WTC11 (cell line): ENCODE results near the gene ELMO1. TPM values are rescaled to one million over a fixed set of nuclear protein-coding genes. Genes with fewer than 3 reads are reported as not detected.

Experiments used
- ATAC-seq: fragments of 200-7000 bp; cut with Tn5 transposase; 2 replicates; pipeline ENCODE4 v1.10.0; 2021; ENCODE audit warnings: mild to moderate bottlenecking, moderate library complexity
- CTCF ChIA-PET: fragments of 300-600 bp; sonication (Branson Sonifier 250); formaldehyde crosslinking; loops from one replicate; lab custom pipeline; 2021; ENCODE audit warnings: antibody characterized with exemption; lab: Charles Lee
- POLR2A ChIA-PET: fragments of 350-600 bp; sonication (Branson Sonifier 250); formaldehyde crosslinking; loops from one replicate; lab custom pipeline; 2021; ENCODE audit warnings: antibody characterized with exemption; lab: Charles Lee
- DNase-seq: peaks from one replicate; pipeline ENCODE4 v3.0.0; 2021; ENCODE audit warnings: low spot score
- H3K27ac Mint-ChIP-seq: 2 replicates; pipeline ENCODE4 v1.8.0; 2021; ENCODE audit warnings: mixed read lengths
- H3K27me3 Mint-ChIP-seq: 2 replicates; pipeline ENCODE4 v1.8.0; 2021; ENCODE audit warnings: low read depth, mild to moderate bottlenecking, moderate library complexity, mixed read lengths
- H3K36me3 Mint-ChIP-seq: 2 replicates; pipeline ENCODE4 v1.8.0; 2021; ENCODE audit warnings: mixed read lengths
- H3K4me1 Mint-ChIP-seq: 2 replicates; pipeline ENCODE4 v1.8.0; 2022; ENCODE audit warnings: mixed read lengths
- H3K4me3 Mint-ChIP-seq: 2 replicates; pipeline ENCODE4 v1.8.0; 2021; ENCODE audit warnings: mild to moderate bottlenecking, moderate library complexity, mixed read lengths
- H3K9me3 Mint-ChIP-seq: 2 replicates; pipeline ENCODE4 v1.8.0; 2021; ENCODE audit warnings: mixed read lengths
- AR ChIP-seq: fragments of 250-450 bp; sonication (Bioruptor Pico); IDR thresholded peaks from 2 replicates; pipeline ENCODE4 v1.9.0; 2021; ENCODE audit warnings: mild to moderate bottlenecking
- ATF1 ChIP-seq: sonication (generic); formaldehyde crosslinking; IDR thresholded peaks from 2 replicates; pipeline ENCODE4 v1.8.1; 2023; ENCODE audit warnings: mild to moderate bottlenecking, moderate library complexity, missing genetic modification reagents
- CDX4 ChIP-seq: fragments of 250-450 bp; sonication (Bioruptor Pico); IDR thresholded peaks from 2 replicates; pipeline ENCODE4 v1.9.0; 2021; ENCODE audit warnings: moderate library complexity, mild to moderate bottlenecking, inconsistent platforms, borderline replicate concordance
- E2F5 ChIP-seq: sonication (generic); formaldehyde crosslinking; IDR thresholded peaks from 2 replicates; pipeline ENCODE4 v1.8.1; 2022; ENCODE audit warnings: mild to moderate bottlenecking, moderate library complexity, missing genetic modification reagents
- ELF4 ChIP-seq: sonication (generic); formaldehyde crosslinking; IDR thresholded peaks from 2 replicates; pipeline ENCODE4 v1.8.1; 2022; ENCODE audit warnings: low read depth, mild to moderate bottlenecking, moderate library complexity, missing genetic modification reagents
- FOXJ3 ChIP-seq: sonication (generic); formaldehyde crosslinking; IDR thresholded peaks from 2 replicates; pipeline ENCODE4 v1.9.0; 2021; ENCODE audit warnings: missing genetic modification reagents, mild to moderate bottlenecking, borderline replicate concordance
- MXD4 ChIP-seq: fragments of 250-450 bp; sonication (Bioruptor Pico); IDR thresholded peaks from 2 replicates; pipeline ENCODE4 v1.8.0; 2021; ENCODE audit warnings: mild to moderate bottlenecking, moderate library complexity, borderline replicate concordance
- NFYB ChIP-seq: sonication (generic); formaldehyde crosslinking; conservative IDR thresholded peaks from 2 replicates; pipeline ENCODE4 v1.8.0; 2022; ENCODE audit warnings: low read depth, missing genetic modification reagents
- NR2C2 ChIP-seq: sonication (generic); formaldehyde crosslinking; IDR thresholded peaks from 2 replicates; pipeline ENCODE4 v1.8.0; 2022; ENCODE audit warnings: mild to moderate bottlenecking, missing genetic modification reagents
- SMAD3 ChIP-seq: sonication (generic); formaldehyde crosslinking; IDR thresholded peaks from 2 replicates; pipeline ENCODE4 v1.8.0; 2022; ENCODE audit warnings: missing genetic modification reagents, mild to moderate bottlenecking, borderline replicate concordance
- SMAD4 ChIP-seq: sonication (generic); formaldehyde crosslinking; IDR thresholded peaks from 2 replicates; pipeline ENCODE4 v1.8.0; 2022; ENCODE audit warnings: mild to moderate bottlenecking, missing genetic modification reagents
- TEAD4 ChIP-seq: sonication (generic); formaldehyde crosslinking; IDR thresholded peaks from 2 replicates; pipeline ENCODE4 v1.8.0; 2022; ENCODE audit warnings: mild to moderate bottlenecking, missing genetic modification reagents
- ZNF263 ChIP-seq: sonication (generic); formaldehyde crosslinking; IDR thresholded peaks from 2 replicates; pipeline ENCODE4 v1.8.1; 2022; ENCODE audit warnings: low read depth, mild to moderate bottlenecking, moderate library complexity, missing genetic modification reagents
- ZNF317 ChIP-seq: sonication (generic); formaldehyde crosslinking; IDR thresholded peaks from 2 replicates; pipeline ENCODE4 v1.8.1; 2023; ENCODE audit warnings: low read depth, mild to moderate bottlenecking, moderate library complexity, missing genetic modification reagents, borderline replicate concordance
- ZNF512 ChIP-seq: sonication (generic); formaldehyde crosslinking; IDR thresholded peaks from 2 replicates; pipeline ENCODE4 v1.8.1; 2022; ENCODE audit warnings: missing genetic modification reagents, borderline replicate concordance
- total RNA-seq: library from RNA; stranded (reverse); gene quantifications from 3 replicates; pipeline ENCODE4 v1.2.3, GENCODE V29; 2021
- TF ChIP-seq, protein P1 (sequence below): sonication (generic); formaldehyde crosslinking; IDR thresholded peaks from 2 replicates; pipeline ENCODE4 v1.8.0; 2022; ENCODE audit warnings: mild to moderate bottlenecking, missing genetic modification reagents
- TF ChIP-seq, protein P2 (sequence below): sonication (generic); formaldehyde crosslinking; IDR thresholded peaks from 2 replicates; pipeline ENCODE4 v1.8.0; 2022; ENCODE audit warnings: mild to moderate bottlenecking, missing genetic modification reagents
- TF ChIP-seq, protein P3 (sequence below): sonication (generic); formaldehyde crosslinking; IDR thresholded peaks from 2 replicates; pipeline ENCODE4 v1.8.0; 2022; ENCODE audit warnings: mild to moderate bottlenecking, missing genetic modification reagents
- TF ChIP-seq, protein P4 (sequence below): sonication (generic); formaldehyde crosslinking; IDR thresholded peaks from 2 replicates; pipeline ENCODE4 v1.8.1; 2022; ENCODE audit warnings: low read depth, mild to moderate bottlenecking, moderate library complexity, missing genetic modification reagents, borderline replicate concordance
- TF ChIP-seq, protein P5 (sequence below): sonication (generic); formaldehyde crosslinking; IDR thresholded peaks from 2 replicates; pipeline ENCODE4 v1.8.0; 2023; ENCODE audit warnings: missing genetic modification reagents
- TF ChIP-seq, protein P6 (sequence below): fragments of 250-450 bp; sonication (Bioruptor Pico); IDR thresholded peaks from 2 replicates; pipeline ENCODE4 v2.1.2; 2022; ENCODE audit warnings: mild to moderate bottlenecking, moderate library complexity

Gene ELMO1
- total RNA-seq, 1 experiment from 2014 or later = 19.4 TPM

GRCh38 chr7:37196676-37197075, 252.0 kb downstream of the ELMO1 start:
- no peak for DNase-seq
- Mint-ChIP-seq H3K9me3 (no peaks in the 10 kb centered on the region), H3K4me1 (peaks cover 7% of the 10 kb centered on the region), H3K27ac (no peak overlapping the region)
- TF ChIP-seq ZNF512 (CRISPR knock-in tag) (no peak), E2F5 (CRISPR knock-in tag) (no peak), TEAD4 (CRISPR knock-in tag) (no peak)
- TF ChIP-seq, protein P1, sequence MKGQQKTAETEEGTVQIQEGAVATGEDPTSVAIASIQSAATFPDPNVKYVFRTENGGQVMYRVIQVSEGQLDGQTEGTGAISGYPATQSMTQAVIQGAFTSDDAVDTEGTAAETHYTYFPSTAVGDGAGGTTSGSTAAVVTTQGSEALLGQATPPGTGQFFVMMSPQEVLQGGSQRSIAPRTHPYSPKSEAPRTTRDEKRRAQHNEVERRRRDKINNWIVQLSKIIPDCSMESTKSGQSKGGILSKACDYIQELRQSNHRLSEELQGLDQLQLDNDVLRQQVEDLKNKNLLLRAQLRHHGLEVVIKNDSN (CRISPR knock-in tag) = no peak
- TF ChIP-seq, all 79 proteins: peak for 0
- no peaks in the 10 kb centered on the region for H3K36me3 Mint-ChIP-seq
- no peak for ATAC-seq
- H3K4me3 Mint-ChIP-seq = no peak overlapping the region
- no peaks in the 10 kb centered on the region for H3K27me3 Mint-ChIP-seq
- ChIA-PET CTCF (interaction anchor here (1.1 kb wide), 1 partner anchor 755 kb away, joined by 3 read pairs; no protein-coding TSS in a partner anchor), POLR2A (no interaction called here)

GRCh38 chr7:37195388-37195787, 253.3 kb downstream of the ELMO1 start:
- ChIA-PET CTCF (interaction anchor here (3.2 kb wide), 1 partner anchor 13 kb away, joined by 13 read pairs; no protein-coding TSS in a partner anchor), POLR2A (interaction anchor here (0.6 kb wide), 1 partner anchor 200 kb away, joined by 3 read pairs; no protein-coding TSS in a partner anchor)
- Mint-ChIP-seq H3K9me3 (no peaks in the 10 kb centered on the region), H3K4me1 (peaks cover 7% of the 10 kb centered on the region), H3K27me3 (no peaks in the 10 kb centered on the region), H3K36me3 (no peaks in the 10 kb centered on the region), H3K27ac (no peak overlapping the region), H3K4me3 (no peak overlapping the region)
- TF ChIP-seq, protein P2, sequence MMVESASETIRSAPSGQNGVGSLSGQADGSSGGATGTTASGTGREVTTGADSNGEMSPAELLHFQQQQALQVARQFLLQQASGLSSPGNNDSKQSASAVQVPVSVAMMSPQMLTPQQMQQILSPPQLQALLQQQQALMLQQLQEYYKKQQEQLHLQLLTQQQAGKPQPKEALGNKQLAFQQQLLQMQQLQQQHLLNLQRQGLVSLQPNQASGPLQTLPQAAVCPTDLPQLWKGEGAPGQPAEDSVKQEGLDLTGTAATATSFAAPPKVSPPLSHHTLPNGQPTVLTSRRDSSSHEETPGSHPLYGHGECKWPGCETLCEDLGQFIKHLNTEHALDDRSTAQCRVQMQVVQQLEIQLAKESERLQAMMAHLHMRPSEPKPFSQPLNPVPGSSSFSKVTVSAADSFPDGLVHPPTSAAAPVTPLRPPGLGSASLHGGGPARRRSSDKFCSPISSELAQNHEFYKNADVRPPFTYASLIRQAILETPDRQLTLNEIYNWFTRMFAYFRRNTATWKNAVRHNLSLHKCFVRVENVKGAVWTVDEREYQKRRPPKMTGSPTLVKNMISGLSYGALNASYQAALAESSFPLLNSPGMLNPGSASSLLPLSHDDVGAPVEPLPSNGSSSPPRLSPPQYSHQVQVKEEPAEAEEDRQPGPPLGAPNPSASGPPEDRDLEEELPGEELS (CRISPR knock-in tag) = no peak
- TF ChIP-seq, protein P3, sequence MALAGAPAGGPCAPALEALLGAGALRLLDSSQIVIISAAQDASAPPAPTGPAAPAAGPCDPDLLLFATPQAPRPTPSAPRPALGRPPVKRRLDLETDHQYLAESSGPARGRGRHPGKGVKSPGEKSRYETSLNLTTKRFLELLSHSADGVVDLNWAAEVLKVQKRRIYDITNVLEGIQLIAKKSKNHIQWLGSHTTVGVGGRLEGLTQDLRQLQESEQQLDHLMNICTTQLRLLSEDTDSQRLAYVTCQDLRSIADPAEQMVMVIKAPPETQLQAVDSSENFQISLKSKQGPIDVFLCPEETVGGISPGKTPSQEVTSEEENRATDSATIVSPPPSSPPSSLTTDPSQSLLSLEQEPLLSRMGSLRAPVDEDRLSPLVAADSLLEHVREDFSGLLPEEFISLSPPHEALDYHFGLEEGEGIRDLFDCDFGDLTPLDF (CRISPR knock-in tag) = no peak
- TF ChIP-seq CDX4 (no peak), ELF4 (CRISPR knock-in tag) (no peak), NFYB (CRISPR knock-in tag) (no peak), ZNF263 (no peak), AR (CRISPR knock-in tag) (no peak), NR2C2 (CRISPR knock-in tag) (no peak), SMAD4 (no peak), ATF1 (CRISPR knock-in tag) (no peak), SMAD3 (no peak), ZNF317 (no peak), MXD4 (CRISPR knock-in tag) (no peak), FOXJ3 (CRISPR knock-in tag) (no peak)
- TF ChIP-seq, protein P4, sequence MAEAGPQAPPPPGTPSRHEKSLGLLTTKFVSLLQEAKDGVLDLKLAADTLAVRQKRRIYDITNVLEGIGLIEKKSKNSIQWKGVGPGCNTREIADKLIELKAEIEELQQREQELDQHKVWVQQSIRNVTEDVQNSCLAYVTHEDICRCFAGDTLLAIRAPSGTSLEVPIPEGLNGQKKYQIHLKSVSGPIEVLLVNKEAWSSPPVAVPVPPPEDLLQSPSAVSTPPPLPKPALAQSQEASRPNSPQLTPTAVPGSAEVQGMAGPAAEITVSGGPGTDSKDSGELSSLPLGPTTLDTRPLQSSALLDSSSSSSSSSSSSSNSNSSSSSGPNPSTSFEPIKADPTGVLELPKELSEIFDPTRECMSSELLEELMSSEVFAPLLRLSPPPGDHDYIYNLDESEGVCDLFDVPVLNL (CRISPR knock-in tag) = no peak
- TF ChIP-seq, protein P5, sequence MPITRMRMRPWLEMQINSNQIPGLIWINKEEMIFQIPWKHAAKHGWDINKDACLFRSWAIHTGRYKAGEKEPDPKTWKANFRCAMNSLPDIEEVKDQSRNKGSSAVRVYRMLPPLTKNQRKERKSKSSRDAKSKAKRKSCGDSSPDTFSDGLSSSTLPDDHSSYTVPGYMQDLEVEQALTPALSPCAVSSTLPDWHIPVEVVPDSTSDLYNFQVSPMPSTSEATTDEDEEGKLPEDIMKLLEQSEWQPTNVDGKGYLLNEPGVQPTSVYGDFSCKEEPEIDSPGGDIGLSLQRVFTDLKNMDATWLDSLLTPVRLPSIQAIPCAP (CRISPR knock-in tag) = no peak
- TF ChIP-seq, protein P6, sequence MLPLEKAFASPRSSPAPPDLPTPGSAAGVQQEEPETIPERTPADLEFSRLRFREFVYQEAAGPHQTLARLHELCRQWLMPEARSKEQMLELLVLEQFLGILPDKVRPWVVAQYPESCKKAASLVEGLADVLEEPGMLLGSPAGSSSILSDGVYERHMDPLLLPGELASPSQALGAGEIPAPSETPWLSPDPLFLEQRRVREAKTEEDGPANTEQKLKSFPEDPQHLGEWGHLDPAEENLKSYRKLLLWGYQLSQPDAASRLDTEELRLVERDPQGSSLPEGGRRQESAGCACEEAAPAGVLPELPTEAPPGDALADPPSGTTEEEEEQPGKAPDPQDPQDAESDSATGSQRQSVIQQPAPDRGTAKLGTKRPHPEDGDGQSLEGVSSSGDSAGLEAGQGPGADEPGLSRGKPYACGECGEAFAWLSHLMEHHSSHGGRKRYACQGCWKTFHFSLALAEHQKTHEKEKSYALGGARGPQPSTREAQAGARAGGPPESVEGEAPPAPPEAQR (CRISPR knock-in tag) = no peak
- ATAC-seq (no peak), DNase-seq (no peak)
